ENCODE measurements around the gene CST7. TPM values are rescaled to one million over a fixed set of nuclear protein-coding genes. Genes with fewer than 3 reads are reported as not detected.

The CST7 gene
- total RNA-seq, 1 donor from 2014 or later = 1.0 TPM

GRCh38 chr20:24956001-24956841 lies 7.2 kb downstream of the CST7 start:
- no peak overlapping the region for H3K9ac ChIP-seq (ENCODE audit: low read depth in 1 of 3, low read length in 3 of 3)
- no peak overlapping the region for H3K27ac ChIP-seq (ENCODE audit: low read depth, low read length)
- peaks cover 20 to 25% (median 21%) of the 10 kb centered on the region in 3 donors for H3K36me3 ChIP-seq (ENCODE audit: control insufficient read depth in 3 of 3, insufficient read depth in 3 of 3, low read length in 3 of 3)
- H3K27me3 ChIP-seq (ENCODE audit: control insufficient read depth in 3 of 3, insufficient read depth in 3 of 3, low read length in 3 of 3) = peaks cover 5 to 9% (median 7%) of the 10 kb centered on the region in 3 donors
- no peaks in the 10 kb centered on the region for H3K4me1 ChIP-seq (ENCODE audit: control insufficient read depth in 3 of 3, insufficient read depth in 3 of 3, low read length in 3 of 3)
- no peaks in the 10 kb centered on the region for H3K9me3 ChIP-seq (ENCODE audit: control insufficient read depth in 3 of 3, low read length in 3 of 3)
- no peak overlapping the region for H3K4me3 ChIP-seq (ENCODE audit: low read length in 3 of 3)

- Histone ChIP-seq H3K4me3 (ENCODE audit: low read length in 3 of 3) (no peak overlapping the region), H3K27ac (ENCODE audit: low read depth, low read length) (no peak overlapping the region), H3K9me3 (ENCODE audit: control insufficient read depth in 3 of 3, low read length in 3 of 3) (no peaks in the 10 kb centered on the region), H3K9ac (ENCODE audit: low read depth in 1 of 3, low read length in 3 of 3) (no peak overlapping the region), H3K4me1 (ENCODE audit: control insufficient read depth in 3 of 3, insufficient read depth in 3 of 3, low read length in 3 of 3) (no peaks in the 10 kb centered on the region), H3K36me3 (ENCODE audit: control insufficient read depth in 3 of 3, insufficient read depth in 3 of 3, low read length in 3 of 3) (peaks cover 25 to 33% (median 26%) of the 10 kb centered on the region in 3 donors), H3K27me3 (ENCODE audit: control insufficient read depth in 3 of 3, insufficient read depth in 3 of 3, low read length in 3 of 3) (no peaks in the 10 kb centered on the region)
These were observed 8.4 kb downstream of the CST7 start for GRCh38 chr20:24957326-24958016.

GRCh38 chr20:24958506-24959385 lies 9.7 kb downstream of the CST7 start:
- no peak overlapping the region for H3K9ac ChIP-seq (ENCODE audit: low read depth in 1 of 3, low read length in 3 of 3)
- no peaks in the 10 kb centered on the region for H3K9me3 ChIP-seq (ENCODE audit: control insufficient read depth in 3 of 3, low read length in 3 of 3)
- H3K4me3 ChIP-seq (ENCODE audit: low read length in 3 of 3) = no peak overlapping the region
- H3K27me3 ChIP-seq (ENCODE audit: control insufficient read depth in 3 of 3, insufficient read depth in 3 of 3, low read length in 3 of 3) = no peaks in the 10 kb centered on the region
- H3K4me1 ChIP-seq (ENCODE audit: control insufficient read depth in 3 of 3, insufficient read depth in 3 of 3, low read length in 3 of 3) = no peaks in the 10 kb centered on the region
- H3K27ac ChIP-seq (ENCODE audit: low read depth, low read length) = no peak overlapping the region
- H3K36me3 ChIP-seq (ENCODE audit: control insufficient read depth in 3 of 3, insufficient read depth in 3 of 3, low read length in 3 of 3) = peaks cover 37 to 45% (median 39%) of the 10 kb centered on the region in 3 donors

- no peaks in the 10 kb centered on the region for H3K27me3 ChIP-seq (ENCODE audit: control insufficient read depth in 3 of 3, insufficient read depth in 3 of 3, low read length in 3 of 3)
- H3K27ac ChIP-seq (ENCODE audit: low read depth, low read length) = no peak overlapping the region
- no peaks in the 10 kb centered on the region for H3K4me1 ChIP-seq (ENCODE audit: control insufficient read depth in 3 of 3, insufficient read depth in 3 of 3, low read length in 3 of 3)
- no peak overlapping the region for H3K4me3 ChIP-seq (ENCODE audit: low read length in 3 of 3)
- H3K9ac ChIP-seq (ENCODE audit: low read depth in 1 of 3, low read length in 3 of 3) = no peak overlapping the region
- H3K36me3 ChIP-seq (ENCODE audit: control insufficient read depth in 3 of 3, insufficient read depth in 3 of 3, low read length in 3 of 3) = peaks cover 42 to 47% (median 46%) of the 10 kb centered on the region in 3 donors
- H3K9me3 ChIP-seq (ENCODE audit: control insufficient read depth in 3 of 3, low read length in 3 of 3) = no peaks in the 10 kb centered on the region
These were observed 10.7 kb downstream of the CST7 start for GRCh38 chr20:24959591-24960301.

- H3K9ac ChIP-seq (ENCODE audit: low read depth in 1 of 3, low read length in 3 of 3) = no peak overlapping the region
- no peaks in the 10 kb centered on the region for H3K9me3 ChIP-seq (ENCODE audit: control insufficient read depth in 3 of 3, low read length in 3 of 3)
- H3K4me1 ChIP-seq (ENCODE audit: control insufficient read depth in 3 of 3, insufficient read depth in 3 of 3, low read length in 3 of 3) = peaks cover 0 to 3% (median 0%) of the 10 kb centered on the region in 3 donors
- no peak overlapping the region for H3K4me3 ChIP-seq (ENCODE audit: low read length in 3 of 3)
- H3K36me3 ChIP-seq (ENCODE audit: control insufficient read depth in 3 of 3, insufficient read depth in 3 of 3, low read length in 3 of 3) = peaks cover 46 to 52% (median 49%) of the 10 kb centered on the region in 3 donors
- no peaks in the 10 kb centered on the region for H3K27me3 ChIP-seq (ENCODE audit: control insufficient read depth in 3 of 3, insufficient read depth in 3 of 3, low read length in 3 of 3)
- H3K27ac ChIP-seq (ENCODE audit: low read depth, low read length) = no peak overlapping the region
These were observed 11.3 kb downstream of the CST7 start for GRCh38 chr20:24960302-24960801.

- H3K36me3 ChIP-seq (ENCODE audit: control insufficient read depth in 3 of 3, insufficient read depth in 3 of 3, low read length in 3 of 3) = peaks cover 48 to 57% (median 51%) of the 10 kb centered on the region in 3 donors
- H3K27me3 ChIP-seq (ENCODE audit: control insufficient read depth in 3 of 3, insufficient read depth in 3 of 3, low read length in 3 of 3) = no peaks in the 10 kb centered on the region
- H3K4me1 ChIP-seq (ENCODE audit: control insufficient read depth in 3 of 3, insufficient read depth in 3 of 3, low read length in 3 of 3) = peaks cover 0 to 3% (median 0%) of the 10 kb centered on the region in 3 donors
- no peak overlapping the region for H3K9ac ChIP-seq (ENCODE audit: low read depth in 1 of 3, low read length in 3 of 3)
- no peak overlapping the region for H3K4me3 ChIP-seq (ENCODE audit: low read length in 3 of 3)
- H3K9me3 ChIP-seq (ENCODE audit: control insufficient read depth in 3 of 3, low read length in 3 of 3) = no peaks in the 10 kb centered on the region
- no peak overlapping the region for H3K27ac ChIP-seq (ENCODE audit: low read depth, low read length)
These were observed 11.8 kb downstream of the CST7 start for GRCh38 chr20:24960861-24961260.

GRCh38 chr20:24961384-24962181 lies 12.5 kb downstream of the CST7 start:
- H3K4me3 ChIP-seq (ENCODE audit: low read length in 3 of 3) = no peak overlapping the region
- no peak overlapping the region for H3K9ac ChIP-seq (ENCODE audit: low read depth in 1 of 3, low read length in 3 of 3)
- no peaks in the 10 kb centered on the region for H3K27me3 ChIP-seq (ENCODE audit: control insufficient read depth in 3 of 3, insufficient read depth in 3 of 3, low read length in 3 of 3)
- H3K27ac ChIP-seq (ENCODE audit: low read depth, low read length) = no peak overlapping the region
- H3K9me3 ChIP-seq (ENCODE audit: control insufficient read depth in 3 of 3, low read length in 3 of 3) = no peaks in the 10 kb centered on the region
- H3K4me1 ChIP-seq (ENCODE audit: control insufficient read depth in 3 of 3, insufficient read depth in 3 of 3, low read length in 3 of 3) = peaks cover 0 to 3% (median 0%) of the 10 kb centered on the region in 3 donors
- peaks cover 50 to 62% (median 50%) of the 10 kb centered on the region in 3 donors for H3K36me3 ChIP-seq (ENCODE audit: control insufficient read depth in 3 of 3, insufficient read depth in 3 of 3, low read length in 3 of 3)

GRCh38 chr20:24962182-24962492 lies 13.1 kb downstream of the CST7 start:
- Histone ChIP-seq H3K4me1 (ENCODE audit: control insufficient read depth in 3 of 3, insufficient read depth in 3 of 3, low read length in 3 of 3) (peaks cover 0 to 3% (median 0%) of the 10 kb centered on the region in 3 donors), H3K36me3 (ENCODE audit: control insufficient read depth in 3 of 3, insufficient read depth in 3 of 3, low read length in 3 of 3) (peaks cover 49 to 60% (median 50%) of the 10 kb centered on the region in 3 donors), H3K27me3 (ENCODE audit: control insufficient read depth in 3 of 3, insufficient read depth in 3 of 3, low read length in 3 of 3) (no peaks in the 10 kb centered on the region), H3K4me3 (ENCODE audit: low read length in 3 of 3) (no peak overlapping the region), H3K27ac (ENCODE audit: low read depth, low read length) (no peak overlapping the region), H3K9me3 (ENCODE audit: control insufficient read depth in 3 of 3, low read length in 3 of 3) (no peaks in the 10 kb centered on the region), H3K9ac (ENCODE audit: low read depth in 1 of 3, low read length in 3 of 3) (no peak overlapping the region)

Measured in skeletal muscle tissue (tissue), 4 donors.